Heart left ventricle (tissue), 16 donors: Measurements from ENCODE around the gene NR1I3. TPM values are rescaled to one million over a fixed set of nuclear protein-coding genes. Genes with fewer than 3 reads are reported as not detected.

Source experiments
- ATAC-seq, 4 donors: fragments of 200-7000 bp; cut with Tn5 transposase; one replicate each; pipeline ENCODE4 v1.9.1; 2020 to 2022; ENCODE audit warnings: moderate library complexity in 4 of 4, mild to moderate bottlenecking in 3 of 4, moderate number of reproducible peaks in 1 of 4
- DNase-seq, 5 donors: peaks; one replicate each; pipeline ENCODE4 v3.0.0-alpha.2; 2020
- H3K27ac ChIP-seq, 12 donors: fragments of 200-600 bp; sonication (generic) in 4 of 12; one replicate each; pipeline versions ENCODE4 v1.5.0 to v1.8.0; 2016 to 2022; ENCODE audit warnings: mild to moderate bottlenecking in 2 of 12
- H3K27me3 ChIP-seq, 9 donors: fragments of 200-600 bp; sonication (generic) in 2 of 9; one replicate each; pipeline versions ENCODE4 v1.5.1 to v1.8.0; 2016 to 2022; ENCODE audit warnings: mild to moderate bottlenecking in 3 of 9
- H3K36me3 ChIP-seq, 9 donors: fragments of 200-600 bp; sonication (generic) in 2 of 9; one replicate each; pipeline versions ENCODE4 v1.5.0 to v1.8.0; 2018 to 2022; ENCODE audit warnings: mild to moderate bottlenecking in 2 of 9
- H3K4me1 ChIP-seq, 12 donors: fragments of 200-600 bp; sonication (generic) in 4 of 12; one replicate each; pipeline versions ENCODE4 v1.5.0 to v1.8.0; 2016 to 2022; ENCODE audit warnings: mild to moderate bottlenecking in 3 of 12
- H3K4me3 ChIP-seq, 12 donors: fragments of 200-600 bp; sonication (generic) in 4 of 12; one replicate each; pipeline versions ENCODE4 v1.5.0 to v1.8.0; 2017 to 2022; ENCODE audit warnings: mild to moderate bottlenecking in 9 of 12, moderate library complexity in 4 of 12
- H3K9me3 ChIP-seq, 12 donors: fragments of 200-600 bp; sonication (generic) in 4 of 12; one replicate each; pipeline versions ENCODE4 v1.5.0 to v1.8.0; 2016 to 2022; ENCODE audit warnings: mild to moderate bottlenecking in 1 of 12
- CTCF ChIP-seq, 12 donors: fragments of 200-600 bp; sonication (generic) in 4 of 12; IDR thresholded peaks; one replicate each; pipeline versions ENCODE4 v1.5.0 to v1.8.0; 2018 to 2022; ENCODE audit warnings: antibody characterized with exemption in 12 of 12, mild to moderate bottlenecking in 5 of 12
- POLR2A ChIP-seq, 2 donors: fragments of 450-650 bp; IDR thresholded peaks; one replicate each; pipeline ENCODE4 v1.6.1; 2017; ENCODE audit warnings: antibody characterized with exemption in 2 of 2, mild to moderate bottlenecking in 2 of 2, moderate library complexity in 2 of 2
- WGBS, 4 donors: extraction: QIAGEN DNeasy Blood & Tissue Kit in 2 of 4; methylation state at CpG; one replicate each; pipeline versions ENCODE4 v1.1.5 to v1.1.7; 2013 to 2018; 5-methylcytosine and 5-hydroxymethylcytosine counted together
- intact Hi-C, 10 donors: fragments of 100-400 bp; cut with DNase I; formaldehyde crosslinking; loops; one replicate each; pipeline versions ENCODE4 v1.11.1 to v1.14.2; 2022
- polyA plus RNA-seq, 2 donors: library from polyadenylated mRNA; stranded (reverse); fragments of 200-250 nt; gene quantifications; one replicate each; pipeline ENCODE4 v1.2.3, GENCODE V29; 2013
- total RNA-seq, 9 donors: library from RNA; depleted of rRNA in 2 of 9; stranded (reverse); fragments of >200 nt in 2 of 9; fragmentation: NEBNext Ultra II Directional in 3 of 9; extraction: Animal tissue kit (Norgen Biotek cat#: 25700) in 3 of 9; gene quantifications; one replicate each; pipeline versions ENCODE4 v1.1.0 to v1.2.4, GENCODE V29; 2016 to 2023
- donor health status: ischemic (EF 13 %, LVEDD 7.1; RV severe dilation, severe dysfunction).
- donor health status: healthy with polysubstance abuse.
- donor health status: DM: no; HTN: yes; CAD: no.
- donor health status: DM: no; HTN: no; CAD: no.
- donor health status: ischemic (EF 25% LVEDD 6.9; RV normal size, moderate dysfunction).
- donor health status: ischemic (EF 25% LVEDD 5.7; RV mildly dilated, moderate dysfunction).
- donor health status: healthy.
- donor health status: DM: yes; HTN: yes; CAD: no.
- donor health status: ischemic (EF 35%, LVEDD 5.7; RV mildly dilated, moderate dysfunction).
- donor health status: nonischemic (EF 11% LVEDD 7.7; RV severe dilation, severe dysfunction).
- donor health status: DM: yes; HTN: yes; CAD: no.
- donor health status: PGD.
- donor health status: ischemic (EF 29% LVEDD 5.4; RV normal size, mild dysfunction).
- donor health status: nonischemic (EF 23%, LVEDD 6.1; RV moderate dilation, normal function).

Gene NR1I3
- total and polyA plus RNA-seq, 11 donors, result 0.23 TPM; not detected in 10

- DNase-seq, result peak in 4 of 5 donors; percentile 57 to 70 (median 68)
- intact Hi-C loops, result loop anchor here in 4 of 10 donors (1.0 to 10.0 kb wide), 4 partner anchors 32 to 192 kb away; partner anchors contain the start of gene TOMM40L (in 1 of the 4)
- H3K36me3 ChIP-seq, result peaks cover 0 to 51% (median 7%) of the 10 kb centered on the region in 9 donors
- H3K4me3 ChIP-seq, result peak overlapping the region in 3 of 12 donors; percentile 56 to 62 (median 60)
- H3K27me3 ChIP-seq, result no peaks in the 10 kb centered on the region
- H3K4me1 ChIP-seq, result peaks cover 0 to 73% (median 32%) of the 10 kb centered on the region in 12 donors
- WGBS, 4 donors, result 42 to 52% (median 49%) methylated on average over 14 to 15 of the region's 15 CpGs
- TF ChIP-seq CTCF (IDR thresholded peaks at IDR 0.05), result peak; percentile 80 to 92 (median 87)
- TF ChIP-seq POLR2A (IDR thresholded peaks at IDR 0.05), result no peak
- H3K9me3 ChIP-seq, result no peaks in the 10 kb centered on the region
- ATAC-seq, result peak; percentile 30 to 62 (median 50)
- H3K27ac ChIP-seq, result peak overlapping the region in 6 of 12 donors; percentile 3 to 98 (median 62)
Observed at GRCh38 chr1:161192476-161193465, 45.2 kb downstream of the NR1I3 start.

GRCh38 chr1:161191971-161192370 lies 46.0 kb downstream of the NR1I3 start:
- H3K4me3 ChIP-seq, result peak overlapping the region in 1 of 12 donors; percentile 14
- TF ChIP-seq CTCF (IDR thresholded peaks at IDR 0.05) (no peak), POLR2A (IDR thresholded peaks at IDR 0.05) (no peak)
- WGBS, 4 donors, result 63 to 76% (median 68%) methylated on average over 7 to 8 of the region's 8 CpGs
- peaks cover 0 to 51% (median 7%) of the 10 kb centered on the region in 9 donors for H3K36me3 ChIP-seq
- ATAC-seq (no peak), DNase-seq (peak in 1 of 5 donors; percentile 48)
- intact Hi-C loops, result loop anchor here in 4 of 10 donors (1.0 to 10.0 kb wide), 4 partner anchors 32 to 193 kb away; partner anchors contain the start of gene TOMM40L (in 1 of the 4)
- H3K27me3 ChIP-seq, result no peaks in the 10 kb centered on the region
- peak overlapping the region in 1 of 12 donors; percentile 98 for H3K27ac ChIP-seq
- H3K4me1 ChIP-seq, result peaks cover 0 to 76% (median 25%) of the 10 kb centered on the region in 12 donors
- H3K9me3 ChIP-seq, result no peaks in the 10 kb centered on the region

GRCh38 chr1:161190962-161191521 lies 47.0 kb downstream of the NR1I3 start:
- Histone ChIP-seq H3K4me3 (peak overlapping the region in 1 of 12 donors; percentile 14), H3K27ac (no peak overlapping the region), H3K9me3 (no peaks in the 10 kb centered on the region), H3K27me3 (no peaks in the 10 kb centered on the region), H3K4me1 (peaks cover 0 to 77% (median 23%) of the 10 kb centered on the region in 12 donors), H3K36me3 (peaks cover 0 to 44% (median 7%) of the 10 kb centered on the region in 9 donors)
- ATAC-seq (peak in 1 of 4 donors; percentile 6), DNase-seq (peak in 1 of 5 donors; percentile 56)
- 64 to 75% (median 70%) methylated on average over 12 to 22 of the region's 22 CpGs for WGBS, 4 donors
- TF ChIP-seq CTCF (IDR thresholded peaks at IDR 0.05), result no peak
- TF ChIP-seq POLR2A (IDR thresholded peaks at IDR 0.05), result no peak
- intact Hi-C loops, result loop anchor here in 4 of 10 donors (5.0 to 10.0 kb wide), 3 partner anchors 36 to 194 kb away; partner anchors contain the start of gene TOMM40L (in 1 of the 4)
